GM19397 (cell line): ENCODE measurements around the gene SMIM14.
"Not testable (repeated sequence)": the region's sequence is repeated elsewhere in the genome, so short reads cannot be mapped to it uniquely, and the experiment has no call there.

ENCODE experiments used
- ATAC-seq: cut with Tn5 transposase; IDR thresholded peaks from one replicate; pipeline ENCODE4 v1.9.1; 2021; ENCODE audit warnings: mild to moderate bottlenecking, moderate library complexity; ENCODE audit not compliant: unreplicated experiment

The SMIM14 gene

GRCh38 chr4:39638354-39639239 lies at the start of gene SMIM14:
Gene SMIM14, minus strand, starts transcription at chr4:39638865. Its CDS starts 33,720 bp downstream, at chr4:39605145.
- ATAC-seq = peak; percentile 82

- no peak for ATAC-seq
These were observed 48.3 kb upstream of the SMIM14 start for GRCh38 chr4:39687014-39687413.

GRCh38 chr4:39685990-39686389 lies 47.3 kb upstream of the SMIM14 start:
- ATAC-seq = no peak

- ATAC-seq = peak; percentile 84
These were observed 43.5 kb upstream of the SMIM14 start for GRCh38 chr4:39682138-39682537.

GRCh38 chr4:39681003-39681402 lies 42.3 kb upstream of the SMIM14 start:
- ATAC-seq = not testable (repeated sequence)

GRCh38 chr4:39675681-39676080 lies 37.0 kb upstream of the SMIM14 start:
- ATAC-seq = not testable (repeated sequence)

GRCh38 chr4:39670296-39670695 lies 31.6 kb upstream of the SMIM14 start:
- ATAC-seq = not testable (repeated sequence)

GRCh38 chr4:39668887-39669286 lies 30.2 kb upstream of the SMIM14 start:
- ATAC-seq = no peak

- no peak for ATAC-seq
These were observed 29.0 kb upstream of the SMIM14 start for GRCh38 chr4:39667706-39668105.

GRCh38 chr4:39664828-39665731 lies 26.4 kb upstream of the SMIM14 start:
- ATAC-seq = no peak

GRCh38 chr4:39662683-39663082 lies 24.0 kb upstream of the SMIM14 start:
- no peak for ATAC-seq

GRCh38 chr4:39660757-39661156 lies 22.1 kb upstream of the SMIM14 start:
- ATAC-seq = no peak

GRCh38 chr4:39660045-39660444 lies 21.4 kb upstream of the SMIM14 start:
- no peak for ATAC-seq

GRCh38 chr4:39658756-39659155 lies 20.1 kb upstream of the SMIM14 start:
- no peak for ATAC-seq

- peak; percentile 68 for ATAC-seq
These were observed 18.8 kb upstream of the SMIM14 start for GRCh38 chr4:39657465-39657864.

GRCh38 chr4:39656638-39657037 lies 18.0 kb upstream of the SMIM14 start:
- not testable (repeated sequence) for ATAC-seq

- ATAC-seq = no peak
These were observed 17.2 kb upstream of the SMIM14 start for GRCh38 chr4:39655876-39656275.

- no peak for ATAC-seq
These were observed 16.5 kb upstream of the SMIM14 start for GRCh38 chr4:39655211-39655610.

GRCh38 chr4:39651586-39651985 lies 12.9 kb upstream of the SMIM14 start:
- not testable (repeated sequence) for ATAC-seq

- no peak for ATAC-seq
These were observed 11.1 kb upstream of the SMIM14 start for GRCh38 chr4:39649639-39650265.
